Caco-2 (cell line): Measurements from ENCODE around the gene CDK14. TPM values are rescaled to one million over a fixed set of nuclear protein-coding genes. Genes with fewer than 3 reads are reported as not detected.

ENCODE experiments used
- BruUV-seq: library from RNA; stranded (reverse); fragments of 400-500 nt; replicated peaks from 2 replicates; lab custom pipeline; 2021; lab: Mats Ljungman, UMichigan
- CTCF ChIA-PET: fragments of 300-600 bp; sonication (Branson Sonifier 250); formaldehyde crosslinking; loops from one replicate; lab custom pipeline; 2022; ENCODE audit warnings: antibody characterized with exemption; lab: Charles Lee
- POLR2A ChIA-PET: fragments of 300-600 bp; sonication (Branson Sonifier 250); formaldehyde crosslinking; loops from one replicate; lab custom pipeline; 2022; ENCODE audit warnings: antibody characterized with exemption; lab: Charles Lee
- DNase-seq, 2 experiments: peaks; one replicate each; pipeline versions ENCODE4 v3.0.0 to v3.0.0-alpha.2; 2020 to 2022
- H3K27me3 ChIP-seq: replicated peaks from 2 replicates; pipeline ENCODE4 v1.6.0; 2011; ENCODE audit warnings: low read length; ENCODE audit not compliant: control insufficient read depth, insufficient read depth
- H3K36me3 ChIP-seq: 2 replicates; pipeline ENCODE4 v1.5.1; 2011; ENCODE audit warnings: low read length; ENCODE audit not compliant: control insufficient read depth, insufficient read depth
- H3K4me1 ChIP-seq: fragments of 250-450 bp; sonication (Bioruptor Pico); 2 replicates; pipeline ENCODE4 v1.5.1; 2020; ENCODE audit warnings: mild to moderate bottlenecking
- H3K4me3 ChIP-seq: 2 replicates; pipeline ENCODE4 v1.5.1; 2011; ENCODE audit warnings: low read depth, mild to moderate bottlenecking, control low read depth, low read length
- H3K9me3 ChIP-seq: fragments of 250-450 bp; sonication (Bioruptor Pico); 2 replicates; pipeline ENCODE4 v1.5.1; 2020; ENCODE audit warnings: mild to moderate bottlenecking, moderate library complexity
- H3K27ac Mint-ChIP-seq: one replicate; pipeline ENCODE4 v1.8.0; 2022; ENCODE audit warnings: mixed read lengths; ENCODE audit not compliant: unreplicated experiment
- H3K27me3 Mint-ChIP-seq: one replicate; pipeline ENCODE4 v1.8.0; 2022; ENCODE audit warnings: mixed read lengths; ENCODE audit not compliant: insufficient read depth, unreplicated experiment
- H3K36me3 Mint-ChIP-seq: one replicate; pipeline ENCODE4 v1.8.0; 2022; ENCODE audit warnings: mild to moderate bottlenecking, mixed read lengths; ENCODE audit not compliant: insufficient read depth, unreplicated experiment
- H3K4me1 Mint-ChIP-seq: one replicate; pipeline ENCODE4 v1.8.0; 2022; ENCODE audit warnings: low read depth, mixed read lengths; ENCODE audit not compliant: unreplicated experiment
- H3K4me3 Mint-ChIP-seq: one replicate; pipeline ENCODE4 v1.8.0; 2022; ENCODE audit warnings: mild to moderate bottlenecking, moderate library complexity, mixed read lengths; ENCODE audit not compliant: unreplicated experiment
- H3K9me3 Mint-ChIP-seq: one replicate; pipeline ENCODE4 v1.8.0; 2022; ENCODE audit warnings: mixed read lengths; ENCODE audit not compliant: unreplicated experiment
- CTCF ChIP-seq, 2 experiments: fragments of 200-600 bp in 1 of 2; IDR thresholded peaks; 1 replicate in 1 of 2; 2 replicates in 1 of 2; pipeline versions ENCODE4 v1.5.1 to v1.8.0; 2011 to 2022; ENCODE audit warnings: antibody characterized with exemption in 1 of 2, control low read depth in 1 of 2, inconsistent platforms in 1 of 2, low read depth in 1 of 2, low read length in 1 of 2, mild to moderate bottlenecking in 1 of 2, moderate library complexity in 1 of 2; ENCODE audit not compliant: insufficient read depth in 1 of 2, severe bottlenecking in 1 of 2, unreplicated experiment in 1 of 2
- intact Hi-C: fragments of 100-400 bp; cut with micrococcal nuclease; formaldehyde crosslinking; loops from one replicate; pipeline ENCODE4 v1.10.0; 2022; ENCODE audit not compliant: unreplicated experiment
- total RNA-seq: library from RNA; stranded (reverse); gene quantifications from 2 replicates; pipeline ENCODE4 v1.2.3, GENCODE V29; 2022

CDK14 gene
- total RNA-seq, 1 experiment from 2014 or later = 18.2 TPM

- ChIA-PET POLR2A (no interaction called here), CTCF (no interaction called here)
- no peaks in the 10 kb centered on the region for H3K27me3 ChIP-seq
- Mint-ChIP-seq H3K4me3 (no peak overlapping the region), H3K27ac (no peak overlapping the region), H3K27me3 (no peaks in the 10 kb centered on the region), H3K4me1 (no peaks in the 10 kb centered on the region), H3K9me3 (no peaks in the 10 kb centered on the region), H3K36me3 (no peaks in the 10 kb centered on the region)
- intact Hi-C loops = no loop called here
- TF ChIP-seq CTCF (IDR thresholded peaks at IDR 0.05; ENCODE audit: insufficient read depth in 1 of 2, low read depth in 1 of 2, low read length in 1 of 2, severe bottlenecking in 1 of 2, unreplicated experiment in 1 of 2) = no peak
- no peaks in the 10 kb centered on the region for H3K9me3 ChIP-seq
- no peaks in the 10 kb centered on the region for H3K4me1 ChIP-seq
- no peaks in the 10 kb centered on the region; the same call in 1 of the 2 replicates for H3K36me3 ChIP-seq
- DNase-seq = no peak
- no peak overlapping the region for H3K4me3 ChIP-seq
- no TSS peak for BruUV-seq
Observed at GRCh38 chr7:90777465-90777864, 181.3 kb downstream of the CDK14 start.

GRCh38 chr7:90777886-90778285, 181.8 kb downstream of the CDK14 start:
- H3K27me3 Mint-ChIP-seq = no peaks in the 10 kb centered on the region
- DNase-seq = no peak
- POLR2A ChIA-PET = no interaction called here
- H3K36me3 Mint-ChIP-seq = no peaks in the 10 kb centered on the region
- H3K4me3 Mint-ChIP-seq = no peak overlapping the region
- CTCF ChIA-PET = no interaction called here
- no peaks in the 10 kb centered on the region for H3K9me3 ChIP-seq
- no peaks in the 10 kb centered on the region for H3K4me1 Mint-ChIP-seq
- no peaks in the 10 kb centered on the region for H3K9me3 Mint-ChIP-seq
- BruUV-seq = no TSS peak
- H3K4me1 ChIP-seq = no peaks in the 10 kb centered on the region
- H3K27me3 ChIP-seq = no peaks in the 10 kb centered on the region
- no peak overlapping the region for H3K4me3 ChIP-seq
- TF ChIP-seq CTCF (IDR thresholded peaks at IDR 0.05; ENCODE audit: insufficient read depth in 1 of 2, low read depth in 1 of 2, low read length in 1 of 2, severe bottlenecking in 1 of 2, unreplicated experiment in 1 of 2) = no peak
- intact Hi-C loops = no loop called here
- H3K36me3 ChIP-seq = no peaks in the 10 kb centered on the region; the same call in 1 of the 2 replicates
- H3K27ac Mint-ChIP-seq = no peak overlapping the region

GRCh38 chr7:90788052-90788451, 191.9 kb downstream of the CDK14 start:
- Histone ChIP-seq H3K4me3 (no peak overlapping the region), H3K36me3 (no peaks in the 10 kb centered on the region), H3K9me3 (no peaks in the 10 kb centered on the region), H3K27me3 (no peaks in the 10 kb centered on the region), H3K4me1 (no peaks in the 10 kb centered on the region)
- Mint-ChIP-seq H3K27ac (no peak overlapping the region), H3K4me3 (no peak overlapping the region), H3K36me3 (no peaks in the 10 kb centered on the region), H3K27me3 (no peaks in the 10 kb centered on the region), H3K4me1 (no peaks in the 10 kb centered on the region), H3K9me3 (peaks cover 26% of the 10 kb centered on the region)
- intact Hi-C loops = no loop called here
- ChIA-PET CTCF (no interaction called here), POLR2A (no interaction called here)
- DNase-seq = no peak
- BruUV-seq = no TSS peak
- no peak for TF ChIP-seq CTCF (IDR thresholded peaks at IDR 0.05; ENCODE audit: insufficient read depth in 1 of 2, low read depth in 1 of 2, low read length in 1 of 2, severe bottlenecking in 1 of 2, unreplicated experiment in 1 of 2)
